ENCODE data around the gene DPP3.

- TF ChIP-seq, protein P1, sequence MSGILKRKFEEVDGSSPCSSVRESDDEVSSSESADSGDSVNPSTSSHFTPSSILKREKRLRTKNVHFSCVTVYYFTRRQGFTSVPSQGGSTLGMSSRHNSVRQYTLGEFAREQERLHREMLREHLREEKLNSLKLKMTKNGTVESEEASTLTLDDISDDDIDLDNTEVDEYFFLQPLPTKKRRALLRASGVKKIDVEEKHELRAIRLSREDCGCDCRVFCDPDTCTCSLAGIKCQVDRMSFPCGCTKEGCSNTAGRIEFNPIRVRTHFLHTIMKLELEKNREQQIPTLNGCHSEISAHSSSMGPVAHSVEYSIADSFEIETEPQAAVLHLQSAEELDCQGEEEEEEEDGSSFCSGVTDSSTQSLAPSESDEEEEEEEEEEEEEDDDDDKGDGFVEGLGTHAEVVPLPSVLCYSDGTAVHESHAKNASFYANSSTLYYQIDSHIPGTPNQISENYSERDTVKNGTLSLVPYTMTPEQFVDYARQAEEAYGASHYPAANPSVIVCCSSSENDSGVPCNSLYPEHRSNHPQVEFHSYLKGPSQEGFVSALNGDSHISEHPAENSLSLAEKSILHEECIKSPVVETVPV (CRISPR knock-in tag; IDR thresholded peaks at IDR 0.05): no peak
- TF ChIP-seq SNAI2 (CRISPR knock-in tag; IDR thresholded peaks at IDR 0.05) (no peak), PATZ1 (CRISPR knock-in tag; IDR thresholded peaks at IDR 0.05; ENCODE audit: borderline replicate concordance) (no peak), ZFP3 (CRISPR knock-in tag; IDR thresholded peaks at IDR 0.05) (no peak), RARB (CRISPR knock-in tag; IDR thresholded peaks at IDR 0.05) (no peak), ZNF8 (CRISPR knock-in tag; IDR thresholded peaks at IDR 0.05) (no peak), OSR1 (CRISPR knock-in tag; IDR thresholded peaks at IDR 0.05) (no peak), ZFP30 (CRISPR knock-in tag; IDR thresholded peaks at IDR 0.05) (no peak), GLIS3 (CRISPR knock-in tag; IDR thresholded peaks at IDR 0.05) (no peak)
Measured at GRCh38 chr11:66466225-66467033, 13.8 kb upstream of the DPP3 start, which contains the start of gene PELI3.

All from SK-N-SH treated with all-trans-retinoic acid at 6 μM for 48 hours (cell line).